ENCODE results near the gene PACSIN1.
A peak's percentile ranks its signal among the peaks of the same experiment; 100 is the strongest.

Gene PACSIN1

DNA sequence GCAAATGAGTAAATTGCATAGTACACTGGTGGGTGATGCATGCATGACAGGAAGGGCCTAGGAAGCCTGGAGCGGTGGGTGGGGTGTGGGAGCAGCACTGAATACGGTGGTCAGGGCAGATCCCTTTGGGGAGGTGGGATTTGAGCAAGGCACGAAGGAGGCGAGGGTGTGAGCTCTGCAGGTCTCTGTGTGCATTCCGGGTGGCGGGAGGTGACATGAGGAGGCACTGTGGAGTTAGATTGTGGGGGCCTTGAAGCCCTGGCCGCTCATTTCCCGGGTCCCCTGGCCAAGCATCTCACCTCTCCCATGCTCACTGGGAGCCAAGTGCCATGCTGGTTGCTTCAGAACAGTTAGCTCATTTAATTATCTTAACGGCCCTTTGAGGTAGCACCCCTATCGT is 96.5 kb downstream of the PACSIN1 start:
- DNase-seq (ENCODE audit: low spot score), result no peak

DNA sequence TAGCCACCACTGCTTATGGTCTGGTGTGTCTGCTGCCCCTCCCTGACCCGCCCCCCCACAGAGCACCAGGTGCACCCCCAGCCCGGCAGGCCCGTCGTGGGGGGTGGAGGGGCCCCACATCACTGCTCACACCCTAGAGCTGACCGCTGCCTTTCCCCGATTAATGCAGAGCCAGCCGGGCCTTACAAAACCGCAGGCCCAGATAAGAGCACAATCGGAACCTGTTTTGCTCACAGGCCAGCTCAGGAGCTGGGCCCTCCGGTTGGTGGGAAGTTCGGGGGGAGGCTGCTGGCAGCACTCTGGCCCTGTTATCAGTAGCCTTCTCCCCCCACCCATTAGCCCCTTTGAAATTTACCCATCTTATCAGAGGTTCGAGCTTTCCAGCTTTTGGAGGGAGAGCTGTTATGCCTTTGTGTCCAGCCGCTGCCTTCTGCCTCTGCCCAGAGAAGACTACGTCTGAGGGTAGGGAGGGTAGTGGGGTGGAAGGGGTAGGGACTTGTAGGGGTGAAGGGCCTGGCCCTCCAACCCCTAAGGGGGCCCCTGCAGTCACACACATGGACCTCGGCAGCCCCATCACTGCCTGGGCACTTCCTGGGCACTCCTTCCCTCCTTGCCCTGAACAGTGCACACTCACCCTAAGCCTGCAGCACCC is 97.1 kb downstream of the PACSIN1 start:
- DNase-seq (ENCODE audit: low spot score), result no peak

GRCh38 chr6:34563513-34563870 is 97.6 kb downstream of the PACSIN1 start:
- DNase-seq (ENCODE audit: low spot score), result no peak

DNA sequence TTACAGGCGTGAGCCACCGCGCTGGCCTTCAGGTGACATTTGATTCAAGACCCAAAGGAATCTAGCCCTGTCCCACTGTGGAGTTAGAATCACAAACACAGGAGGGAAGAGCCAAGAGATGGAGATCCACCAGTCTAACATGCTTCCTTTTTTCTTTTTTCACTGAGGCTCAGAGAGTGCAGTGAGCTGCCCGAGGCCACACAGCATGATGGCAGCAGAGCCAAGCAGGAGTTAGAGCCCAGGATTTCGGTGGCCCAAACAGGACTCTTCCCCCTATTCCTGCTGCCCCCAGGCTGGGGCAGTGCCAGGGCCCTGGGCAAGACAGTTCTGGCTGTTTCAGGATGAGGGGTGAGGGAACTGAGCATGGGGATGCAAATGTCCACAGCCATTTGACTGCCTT is 98.3 kb downstream of the PACSIN1 start:
- no peak for DNase-seq (ENCODE audit: low spot score)

GRCh38 chr6:34565722-34566137 is 99.9 kb downstream of the PACSIN1 start:
- DNase-seq (ENCODE audit: low spot score), result no peak

DNA sequence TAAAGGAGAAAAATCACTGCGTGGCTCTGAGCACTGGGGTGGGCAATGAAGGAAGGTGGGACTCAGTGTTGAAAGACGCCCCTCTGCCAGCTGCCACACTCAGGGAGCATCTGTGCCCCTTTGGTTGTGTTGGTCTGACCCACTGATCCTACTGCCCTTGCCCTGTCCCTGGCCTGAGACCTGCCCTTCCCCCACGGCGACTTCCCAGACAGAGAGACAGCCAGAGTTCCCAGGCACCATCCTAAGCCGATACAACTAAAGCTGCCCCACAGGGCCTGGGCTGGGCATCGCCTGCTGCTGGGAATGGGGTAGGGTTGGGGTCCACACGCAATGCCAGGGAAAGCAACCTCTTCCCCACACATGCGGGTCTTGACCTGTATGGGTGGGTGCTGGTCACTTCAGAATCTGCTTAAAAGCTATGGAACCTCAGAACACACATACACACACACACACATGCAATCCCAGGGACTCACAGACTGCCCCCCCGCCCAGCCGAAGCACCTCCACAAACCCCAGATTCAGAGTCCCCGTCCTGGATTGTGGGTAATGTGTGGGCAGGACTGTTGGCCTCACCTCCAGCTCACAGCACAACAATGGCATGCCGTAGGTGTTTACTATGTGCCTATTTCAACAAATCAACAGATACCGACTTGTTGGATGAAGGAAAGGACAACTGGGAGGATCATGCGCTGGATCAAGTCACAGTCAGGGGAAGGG is 101.1 kb downstream of the PACSIN1 start:
- DNase-seq (ENCODE audit: low spot score), result no peak

DNA sequence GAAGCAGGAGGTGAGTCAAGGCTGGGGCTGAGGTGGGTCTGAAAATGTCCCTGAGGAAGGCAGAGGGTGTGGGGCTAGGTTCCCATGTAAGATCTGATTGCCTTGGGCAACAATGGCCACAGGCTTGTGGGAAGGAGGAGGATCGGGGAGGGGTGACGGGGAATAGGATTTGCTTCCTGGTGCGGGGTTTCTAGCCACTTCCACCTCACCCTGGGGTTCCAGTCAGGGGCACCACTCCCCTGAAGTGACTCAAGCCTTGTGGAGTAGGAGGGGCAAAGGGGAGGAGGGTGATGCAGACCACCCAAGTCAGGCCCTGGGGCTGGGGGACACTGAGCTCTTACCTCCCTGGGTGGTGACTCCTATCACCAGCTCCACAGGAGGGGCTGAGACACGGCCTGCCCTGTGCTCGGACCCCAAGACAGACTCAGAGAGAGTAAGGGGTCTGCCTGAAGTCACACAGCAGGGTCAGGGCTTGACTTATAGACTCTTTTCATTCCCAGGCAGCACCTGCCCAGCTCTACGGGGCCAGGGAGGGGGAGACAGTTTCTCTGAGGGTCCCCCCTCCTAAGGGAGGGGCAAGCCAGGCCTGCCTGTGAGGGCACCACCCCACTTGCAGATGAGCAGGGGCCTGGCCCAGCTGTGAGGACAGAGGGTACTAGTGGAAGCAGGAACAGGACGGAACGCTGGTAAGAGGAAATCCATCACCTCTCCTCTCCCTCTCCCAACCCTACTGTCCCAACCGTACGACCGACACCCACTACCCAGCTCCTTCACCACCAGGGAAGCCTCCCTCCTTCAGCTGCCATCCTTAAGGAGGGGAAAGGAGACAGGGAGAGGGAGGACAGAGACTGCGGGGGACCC is 102.7 kb downstream of the PACSIN1 start:
- peak; percentile 12 for DNase-seq (ENCODE audit: low spot score)

- no peak for DNase-seq (ENCODE audit: low spot score)
Observed at GRCh38 chr6:34569361-34569973, 103.6 kb downstream of the PACSIN1 start.

DNA sequence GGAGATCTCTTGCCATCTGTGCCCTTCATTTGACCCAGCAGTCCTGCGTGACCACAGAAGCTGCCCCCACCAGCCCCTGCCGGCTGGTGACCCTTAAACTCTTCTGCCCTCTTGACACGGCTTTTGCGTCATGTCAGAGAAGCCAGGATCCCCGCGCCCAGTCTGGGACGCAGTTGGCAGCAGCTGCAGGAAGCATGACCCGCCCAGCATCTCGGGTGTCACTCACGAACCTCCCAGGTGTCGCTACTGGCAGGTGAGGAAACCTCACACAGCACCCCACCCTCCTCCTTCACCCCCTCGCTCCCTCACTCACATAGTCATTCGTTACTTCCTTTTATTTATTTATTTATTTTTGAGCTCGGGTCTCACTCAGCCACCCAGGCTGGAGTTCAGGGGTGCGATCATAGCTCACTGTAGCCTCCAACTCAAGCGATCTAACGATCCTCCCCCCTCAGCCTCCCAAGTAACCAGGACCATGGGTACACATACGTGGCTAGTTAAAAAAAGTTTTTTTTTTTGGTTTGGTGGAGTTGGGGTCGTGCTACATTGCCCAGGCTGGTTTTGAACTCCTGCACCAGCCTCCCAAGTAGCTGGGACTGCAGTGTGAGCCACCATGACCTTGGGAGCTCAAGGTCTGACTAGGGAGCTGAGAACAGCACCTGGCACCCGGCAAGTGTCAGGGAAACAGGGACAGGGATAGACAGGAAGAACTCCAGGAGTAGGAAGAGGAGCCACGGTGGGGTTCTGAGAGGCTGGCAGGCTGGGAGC is 104.4 kb downstream of the PACSIN1 start:
- DNase-seq (ENCODE audit: low spot score), result peak; percentile 18

- peak; percentile 12 for DNase-seq (ENCODE audit: low spot score)
Observed at GRCh38 chr6:34571388-34571787, 105.5 kb downstream of the PACSIN1 start.

DNA sequence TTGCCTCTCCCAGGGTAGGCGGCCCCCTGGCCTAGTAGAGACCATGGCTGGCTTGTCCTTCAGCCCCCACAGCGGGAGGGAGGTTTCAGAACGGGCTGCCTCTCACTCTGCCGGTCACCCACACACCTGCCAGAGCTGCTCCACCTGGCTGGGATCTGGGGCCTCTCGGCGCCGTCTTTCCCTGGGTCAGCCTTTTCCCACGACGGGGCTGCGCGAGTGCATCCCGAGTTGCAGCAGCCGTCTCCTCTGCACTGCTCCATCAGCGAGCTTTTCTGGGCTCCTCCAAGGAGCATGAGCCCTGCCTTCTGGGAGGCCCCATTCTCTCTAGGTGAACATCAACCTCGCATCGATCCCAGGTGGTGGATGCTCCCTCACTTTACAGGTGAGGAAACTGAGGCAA is 106.1 kb downstream of the PACSIN1 start:
- DNase-seq (ENCODE audit: low spot score), result peak; percentile 8

DNA sequence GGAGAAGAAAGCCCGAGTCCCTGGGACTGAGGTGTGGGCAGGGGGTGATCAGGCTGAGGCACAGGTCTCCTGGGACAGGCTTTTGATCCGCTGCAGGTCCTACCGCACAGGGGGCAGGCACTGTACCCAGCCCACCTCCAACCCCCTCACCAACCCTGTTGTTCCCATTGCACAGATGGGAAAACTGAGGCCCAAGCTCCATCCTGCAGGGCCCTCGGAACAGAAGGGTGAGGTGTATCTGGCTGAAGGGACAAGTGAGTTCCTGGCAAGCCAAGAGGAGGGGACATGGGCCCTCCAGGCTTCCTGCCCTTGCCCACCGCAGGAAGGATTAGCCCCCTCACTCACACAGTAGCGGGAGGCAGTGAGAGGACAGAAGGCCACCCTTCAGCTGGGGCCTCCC is 106.7 kb downstream of the PACSIN1 start:
- no peak for DNase-seq (ENCODE audit: low spot score)

- peak; percentile 6 for DNase-seq (ENCODE audit: low spot score)
Observed at GRCh38 chr6:34573567-34574183, 107.8 kb downstream of the PACSIN1 start.

GRCh38 chr6:34574647-34575293 is 108.9 kb downstream of the PACSIN1 start:
- peak; percentile 19 for DNase-seq (ENCODE audit: low spot score)

DNA sequence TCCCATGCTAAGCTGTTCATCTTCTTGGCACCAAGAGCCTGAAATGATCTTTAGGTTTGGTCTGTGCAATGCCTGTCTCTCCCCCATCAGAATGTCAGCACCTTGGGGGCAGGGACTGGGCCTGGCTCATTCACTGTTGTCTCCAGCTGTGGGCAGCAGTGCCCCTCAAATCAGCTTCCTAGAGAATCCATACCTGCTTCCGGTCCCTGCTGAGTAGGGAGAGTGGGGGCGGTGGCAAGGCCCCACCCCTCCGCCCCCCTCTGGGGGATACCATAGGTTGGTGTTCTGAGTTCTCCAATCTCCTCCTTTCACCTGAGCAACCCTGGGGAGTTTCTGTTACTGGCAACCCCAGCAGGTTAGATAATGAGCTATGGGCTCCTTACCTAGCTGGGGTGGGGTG is 109.5 kb downstream of the PACSIN1 start:
- DNase-seq (ENCODE audit: low spot score), result peak; percentile 5

- DNase-seq (ENCODE audit: low spot score), result no peak
Observed at GRCh38 chr6:34576286-34576955, 110.5 kb downstream of the PACSIN1 start.

DNA sequence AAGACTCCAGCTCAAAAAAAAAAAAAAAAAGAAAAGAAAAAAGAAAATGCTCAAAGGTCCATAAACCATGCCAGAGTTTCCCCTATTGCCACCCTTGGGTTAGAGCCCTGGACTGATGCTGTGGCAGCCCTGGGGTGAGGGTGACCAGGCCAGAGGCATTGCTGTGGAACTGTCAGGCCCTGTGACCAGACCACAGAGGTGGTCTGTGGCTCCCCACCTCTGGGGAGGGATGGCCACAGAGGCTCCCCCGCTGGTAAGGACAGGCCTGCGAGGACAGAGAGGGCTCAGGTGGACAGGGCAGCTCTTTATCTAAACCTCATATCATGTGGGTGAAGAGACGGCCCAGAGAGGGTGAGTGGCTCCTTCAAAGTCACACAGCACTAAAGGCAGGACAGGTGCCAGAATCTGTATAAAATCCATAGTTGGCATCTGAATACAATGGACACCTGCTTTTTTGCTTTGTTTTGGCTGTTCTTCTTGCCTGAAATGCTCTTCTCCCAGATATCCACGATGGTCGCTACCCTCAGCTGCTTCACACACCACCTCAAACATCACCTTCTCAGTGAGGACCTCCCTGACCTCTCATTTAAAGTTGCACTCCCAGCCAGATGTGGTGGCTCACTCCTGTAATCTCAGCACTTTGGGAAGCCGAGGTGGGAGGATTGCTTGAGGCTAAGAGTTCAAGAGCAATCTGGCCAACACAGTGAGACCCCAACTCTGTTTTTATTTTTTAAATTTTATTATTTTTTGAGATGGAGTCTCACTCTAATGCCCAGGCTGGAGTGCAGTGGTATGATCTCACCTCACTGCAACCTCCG is 112.8 kb downstream of the PACSIN1 start:
- DNase-seq (ENCODE audit: low spot score), result no peak

- DNase-seq (ENCODE audit: low spot score), result no peak
Observed at GRCh38 chr6:34580707-34581560, 115.1 kb downstream of the PACSIN1 start.
